Glomerular visceral epithelial cell (primary cell): Measurements from ENCODE around the gene SLC11A1.

ENCODE experiments used
- DNase-seq: peaks from one replicate; pipeline ENCODE4 v3.0.0-alpha.2; 2016; ENCODE audit errors: extremely low spot score

Gene SLC11A1

GRCh38 chr2:218367415-218368149 lies 14.5 kb upstream of the SLC11A1 start:
- DNase-seq, result peak; percentile 47

DNA sequence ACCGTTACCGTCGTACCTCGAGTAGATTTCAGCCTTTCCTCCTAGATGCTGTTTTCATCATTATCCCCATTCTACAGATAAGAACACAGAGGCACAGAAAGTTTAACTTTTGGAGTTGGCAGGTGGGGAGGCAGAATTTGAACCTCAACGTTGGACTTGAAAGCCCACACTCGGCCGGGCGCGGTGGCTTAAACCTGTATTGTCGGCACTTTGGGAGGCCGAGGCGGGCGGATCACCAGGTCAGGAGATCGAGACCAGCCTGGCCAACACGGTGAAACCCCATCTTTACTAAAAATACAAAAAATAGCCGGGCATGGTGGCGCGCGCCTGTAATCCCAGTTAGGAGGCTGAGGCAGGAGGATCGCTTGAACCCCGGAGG lies 13.9 kb upstream of the SLC11A1 start:
- DNase-seq, result no peak

DNA sequence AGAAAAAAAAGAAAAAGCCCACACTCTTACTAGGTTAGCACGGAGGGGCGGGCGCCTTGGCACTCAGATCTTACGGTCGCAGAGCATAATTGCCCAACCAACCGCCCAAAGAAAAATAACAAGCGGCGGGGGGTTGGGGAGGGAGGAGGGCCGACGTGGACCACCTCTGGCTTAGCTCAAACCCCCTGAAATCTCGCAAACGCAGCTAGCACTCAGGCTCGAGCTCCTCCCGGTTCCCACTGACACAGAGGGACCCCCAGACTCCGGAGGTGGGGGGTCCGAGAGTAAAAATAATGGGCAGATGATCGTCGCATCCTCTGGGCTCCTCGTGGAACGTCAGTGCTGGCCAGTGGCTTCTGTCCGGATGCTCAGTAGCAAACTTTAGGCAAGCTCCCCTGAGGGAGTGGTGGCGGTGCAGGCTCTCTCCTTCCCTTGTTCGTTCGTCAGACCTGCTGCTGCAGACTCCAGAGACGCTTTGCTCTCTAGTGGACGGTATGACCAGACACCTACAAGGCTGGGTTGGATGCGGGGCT lies 13.4 kb upstream of the SLC11A1 start:
- no peak for DNase-seq

DNA sequence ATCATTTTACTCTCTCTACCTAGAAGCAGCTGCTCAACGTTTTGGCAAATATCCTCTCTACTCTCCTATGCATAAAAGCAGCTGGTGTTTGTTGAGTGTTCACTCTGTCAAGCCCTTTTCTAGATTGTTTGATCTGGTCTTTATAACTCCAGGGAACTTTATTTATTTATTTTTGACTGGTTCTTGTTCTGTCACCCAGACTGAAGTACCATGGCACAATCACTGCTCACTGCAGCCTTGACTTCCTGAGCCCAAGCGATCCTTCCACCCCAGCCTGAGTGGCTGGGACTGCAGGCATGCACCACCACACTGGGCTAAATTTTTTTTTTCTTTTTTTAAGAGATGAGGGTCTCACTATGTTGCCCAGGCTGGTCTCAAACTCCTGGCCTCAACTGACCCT lies 12.7 kb upstream of the SLC11A1 start:
- DNase-seq, result no peak

DNA sequence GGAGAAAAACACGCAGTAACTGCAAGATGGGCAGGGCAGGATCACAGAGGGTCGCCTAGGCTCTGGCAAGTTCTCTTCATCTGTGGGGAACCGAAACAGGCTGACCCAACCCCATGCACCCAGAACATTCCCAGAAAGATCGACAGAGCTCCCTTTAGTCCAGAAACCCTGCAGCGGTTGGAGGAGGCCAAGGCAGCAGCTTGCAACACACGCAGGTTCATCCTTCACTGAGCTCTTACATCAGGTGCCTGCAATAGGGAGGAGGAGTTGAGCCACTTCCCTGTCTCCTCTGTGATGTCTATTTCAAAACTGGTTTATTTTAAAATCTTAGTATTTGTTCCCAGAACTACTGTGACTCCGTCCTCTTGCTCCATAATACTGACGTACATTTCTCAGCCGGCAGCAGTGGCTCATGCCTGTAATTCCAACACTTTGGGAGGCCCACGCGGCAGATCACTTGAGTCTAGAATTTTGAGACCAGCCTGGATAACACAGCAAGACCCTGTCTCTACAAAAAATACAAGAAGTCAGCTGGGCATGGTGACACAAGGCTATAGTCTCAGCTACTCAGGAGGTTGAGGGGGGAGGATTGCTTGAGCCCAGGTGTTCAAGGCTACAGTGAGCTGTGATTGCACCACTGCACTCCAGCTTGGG lies 11.5 kb upstream of the SLC11A1 start:
- DNase-seq, result no peak

DNA sequence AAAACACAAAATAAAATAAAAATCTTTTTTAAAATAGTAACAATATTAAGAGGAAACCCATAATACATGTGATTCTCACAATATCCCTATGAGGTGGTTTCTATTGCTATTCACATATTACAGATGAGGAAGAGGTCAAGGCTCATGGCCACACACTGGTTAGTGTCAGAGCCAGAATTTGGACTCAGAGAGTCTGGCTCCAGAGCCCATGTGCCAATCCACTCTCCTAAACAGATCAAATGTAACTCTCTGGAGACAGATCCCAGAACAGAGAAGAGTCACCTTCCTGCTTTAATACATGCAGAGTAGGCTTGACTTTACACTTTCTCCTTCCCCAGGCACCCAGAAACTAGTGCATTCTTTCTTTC lies 10.1 kb upstream of the SLC11A1 start:
- no peak for DNase-seq

DNA sequence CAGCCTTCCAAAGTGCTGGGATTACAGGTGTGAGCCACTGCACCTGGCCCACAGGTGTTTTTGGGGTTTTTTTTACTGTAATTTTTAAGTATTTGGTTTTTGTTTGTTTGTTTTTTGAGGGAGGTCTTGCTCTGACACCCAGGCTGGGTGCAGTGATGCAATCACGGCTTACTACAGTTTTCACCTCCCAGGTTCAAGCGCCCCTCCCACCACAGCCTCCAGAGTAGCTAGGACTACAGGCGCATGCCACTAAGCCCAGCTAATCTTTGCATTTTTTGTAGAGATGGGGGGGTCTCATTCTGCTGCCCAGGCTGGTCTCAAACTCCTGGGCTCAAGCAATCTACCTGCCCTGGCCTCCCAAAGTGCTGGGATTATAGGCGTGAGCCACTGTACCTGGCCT lies 7.3 kb upstream of the SLC11A1 start:
- DNase-seq, result no peak

DNA sequence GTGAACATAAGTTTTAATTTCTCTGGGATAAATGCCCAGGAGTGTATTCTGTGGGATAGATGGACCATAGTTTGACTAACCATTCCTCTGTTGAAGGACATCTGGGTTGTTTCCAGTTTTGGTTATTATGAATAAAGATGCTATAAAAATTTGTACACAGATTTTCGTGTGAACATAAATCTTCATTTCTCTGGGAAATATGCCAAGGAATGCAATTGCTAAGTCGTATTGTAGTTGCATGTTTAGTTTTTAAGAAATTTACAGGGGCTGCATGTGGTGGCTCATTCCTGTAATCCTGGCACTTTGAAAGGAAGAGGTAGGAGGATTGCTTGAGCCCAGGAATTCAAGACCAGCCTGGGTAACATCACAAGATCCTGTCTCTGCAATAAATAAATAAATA lies 6.9 kb upstream of the SLC11A1 start:
- no peak for DNase-seq

- no peak for DNase-seq
These were observed 4.0 kb upstream of the SLC11A1 start for GRCh38 chr2:218378053-218378452.

GRCh38 chr2:218382785-218383184 lies 712 bp downstream of the SLC11A1 start:
- no peak for DNase-seq

DNA sequence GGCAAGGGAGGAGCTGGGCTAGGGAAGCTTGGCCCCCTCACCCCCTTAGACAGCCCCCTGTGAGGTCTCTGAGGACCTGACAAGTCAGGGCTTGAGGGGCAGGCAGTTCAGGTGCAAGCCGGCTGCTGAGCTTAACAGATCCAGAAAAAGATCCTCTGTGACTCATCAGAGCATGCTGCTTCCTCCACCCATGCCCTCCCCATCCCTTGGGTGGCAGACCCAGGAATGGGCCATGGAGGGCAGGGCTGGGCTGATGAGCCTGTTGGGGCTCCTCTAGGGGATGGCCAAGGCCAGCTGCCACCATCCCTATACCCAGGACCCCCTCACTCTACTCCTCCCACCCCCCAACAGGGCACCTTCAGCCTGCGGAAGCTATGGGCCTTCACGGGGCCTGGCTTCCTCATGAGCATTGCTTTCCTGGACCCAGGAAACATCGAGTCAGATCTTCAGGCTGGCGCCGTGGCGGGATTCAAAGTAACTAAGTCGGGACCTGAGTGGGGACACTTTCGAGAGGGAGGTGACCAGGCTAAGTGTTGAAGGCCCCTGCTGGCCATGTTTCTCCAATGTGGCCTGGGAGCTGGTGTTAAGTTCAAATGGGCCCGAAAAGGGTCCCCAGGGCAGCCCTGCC lies 1.9 kb downstream of the SLC11A1 start:
- DNase-seq, result peak; percentile 22

- DNase-seq, result no peak
These were observed 2.9 kb downstream of the SLC11A1 start for GRCh38 chr2:218384975-218385374.

DNA sequence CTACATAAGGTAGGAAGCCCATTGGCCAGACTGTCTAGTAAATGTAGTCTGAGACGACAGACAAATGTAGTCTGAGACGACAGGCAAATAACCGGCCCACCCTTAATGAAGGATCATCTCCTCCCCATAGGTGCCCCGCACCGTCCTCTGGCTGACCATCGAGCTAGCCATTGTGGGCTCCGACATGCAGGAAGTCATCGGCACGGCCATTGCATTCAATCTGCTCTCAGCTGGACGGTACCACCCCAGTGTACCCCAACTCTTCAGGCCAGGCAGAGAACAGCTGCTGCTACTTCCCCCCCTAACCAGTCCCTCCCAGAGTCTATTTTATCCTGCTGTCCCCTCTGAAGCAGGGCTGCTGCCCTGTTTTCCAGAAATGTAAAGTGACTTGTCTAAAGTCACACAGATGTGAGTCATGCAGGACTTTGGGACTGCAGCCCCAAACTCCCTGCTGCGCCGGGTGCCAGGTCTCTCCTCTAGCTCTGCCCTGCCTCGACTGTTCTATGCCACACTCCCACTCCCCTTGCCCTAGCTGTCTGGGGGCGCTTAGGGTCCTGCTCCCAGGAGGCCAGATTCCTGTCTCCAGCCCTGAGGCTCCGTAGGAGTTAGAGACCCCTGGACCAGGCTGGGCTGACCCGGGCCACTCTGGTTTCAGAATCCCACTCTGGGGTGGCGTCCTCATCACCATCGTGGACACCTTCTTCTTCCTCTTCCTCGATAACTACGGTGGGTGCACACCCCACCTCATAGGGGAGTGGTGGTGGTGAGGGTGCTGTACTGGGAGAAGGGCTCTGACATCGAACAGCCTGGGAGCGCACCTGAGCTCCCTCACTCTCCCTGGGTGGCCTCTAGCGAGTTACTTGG lies 4.7 kb downstream of the SLC11A1 start:
- DNase-seq, result no peak

- DNase-seq, result no peak
These were observed 5.5 kb downstream of the SLC11A1 start for GRCh38 chr2:218387369-218388194.

- DNase-seq, result no peak
These were observed 7.5 kb downstream of the SLC11A1 start for GRCh38 chr2:218389333-218390150.

DNA sequence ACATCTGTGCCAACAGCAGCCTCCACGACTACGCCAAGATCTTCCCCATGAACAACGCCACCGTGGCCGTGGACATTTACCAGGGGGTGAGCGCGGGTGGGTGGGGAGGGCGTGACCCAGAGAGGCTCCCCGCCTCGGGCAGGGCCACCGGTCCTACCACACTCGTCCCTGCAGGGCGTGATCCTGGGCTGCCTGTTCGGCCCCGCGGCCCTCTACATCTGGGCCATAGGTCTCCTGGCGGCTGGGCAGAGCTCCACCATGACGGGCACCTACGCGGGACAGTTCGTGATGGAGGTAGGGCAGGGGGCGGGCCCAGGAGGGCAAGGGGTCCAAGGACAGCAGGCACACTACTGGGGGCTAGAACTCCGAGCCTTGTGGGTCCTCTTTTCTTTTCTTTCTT lies 9.1 kb downstream of the SLC11A1 start:
- no peak for DNase-seq

- DNase-seq, result no peak
These were observed 10.4 kb downstream of the SLC11A1 start for GRCh38 chr2:218392459-218392858.

GRCh38 chr2:218392891-218393462 lies 10.9 kb downstream of the SLC11A1 start:
- no peak for DNase-seq

GRCh38 chr2:218393750-218394290 lies 11.7 kb downstream of the SLC11A1 start:
- DNase-seq, result no peak
